GM21515 (cell line): ENCODE measurements around the gene TRIM4.
"Not testable (repeated sequence)": the region's sequence is repeated elsewhere in the genome, so short reads cannot be mapped to it uniquely, and the experiment has no call there.

ENCODE experiments used
- ATAC-seq: cut with Tn5 transposase; IDR thresholded peaks from one replicate; pipeline ENCODE4 v1.9.1; 2021; ENCODE audit not compliant: unreplicated experiment

The TRIM4 gene

GRCh38 chr7:99923200-99923599 lies 3.9 kb upstream of the TRIM4 start:
- no peak for ATAC-seq

GRCh38 chr7:99920149-99920548 lies 819 bp upstream of the TRIM4 start:
- ATAC-seq: no peak

GRCh38 chr7:99919814-99920112 lies 433 bp upstream of the TRIM4 start:
- no peak for ATAC-seq

DNA sequence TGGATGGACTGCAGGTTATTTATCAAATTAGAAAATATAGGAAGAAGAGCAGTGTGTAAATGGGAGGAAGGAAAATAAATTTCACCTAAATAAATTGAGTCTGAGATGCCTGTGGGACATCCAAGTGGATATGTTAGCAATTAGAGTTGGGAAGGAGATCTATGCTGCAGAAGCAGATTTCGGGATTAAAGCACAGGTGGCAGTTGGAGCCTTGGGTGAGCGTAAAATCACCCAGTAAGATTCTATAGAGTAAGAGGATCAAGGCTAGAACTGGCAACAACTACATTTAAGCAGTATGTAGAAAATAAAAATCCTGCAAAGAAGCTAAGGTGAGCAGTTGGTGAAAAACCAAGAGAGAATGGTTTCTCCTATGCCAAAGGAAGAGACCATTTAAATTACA lies 8.4 kb downstream of the TRIM4 start:
- no peak for ATAC-seq

DNA sequence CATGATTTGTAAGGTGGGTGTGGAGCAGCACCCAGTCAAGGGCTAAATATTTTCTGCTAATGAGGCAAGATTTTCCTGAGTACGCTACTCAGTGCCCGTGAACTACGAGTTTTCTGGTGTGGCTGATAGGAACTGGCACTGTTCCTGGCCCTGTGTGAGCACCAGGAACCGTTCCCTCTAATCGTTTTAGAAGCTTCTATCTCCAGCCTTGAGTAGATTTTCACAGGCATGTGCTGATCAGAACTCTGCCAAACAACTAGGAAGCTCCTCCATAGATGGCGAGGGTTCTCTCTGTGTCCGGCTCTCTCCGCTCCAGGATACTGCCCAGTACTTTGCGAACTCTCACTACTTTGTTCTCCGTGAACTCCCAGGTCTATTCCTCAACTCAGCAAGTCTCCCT lies 17.7 kb downstream of the TRIM4 start:
- ATAC-seq: no peak

- ATAC-seq: no peak
These were observed 19.4 kb downstream of the TRIM4 start for GRCh38 chr7:99899830-99900519.

DNA sequence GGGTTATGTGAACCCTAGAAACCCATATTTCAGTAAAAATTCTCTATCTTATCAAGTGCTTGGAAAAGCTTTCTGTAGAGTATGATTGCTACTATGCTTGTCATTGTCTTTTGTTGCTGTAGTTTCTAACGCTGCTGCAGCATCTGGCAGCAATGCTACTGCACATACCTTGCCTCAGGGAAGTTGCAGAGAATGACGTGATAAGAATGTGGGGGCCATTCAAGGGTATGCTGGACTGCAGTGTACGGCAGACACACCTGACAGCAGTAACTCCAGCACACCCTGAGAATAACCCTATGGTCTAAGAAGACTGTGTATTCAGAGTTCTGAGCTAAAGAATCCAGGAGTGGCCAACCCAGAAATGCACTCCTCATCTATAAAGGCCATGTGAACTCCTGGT lies 20.5 kb downstream of the TRIM4 start:
- ATAC-seq: no peak

DNA sequence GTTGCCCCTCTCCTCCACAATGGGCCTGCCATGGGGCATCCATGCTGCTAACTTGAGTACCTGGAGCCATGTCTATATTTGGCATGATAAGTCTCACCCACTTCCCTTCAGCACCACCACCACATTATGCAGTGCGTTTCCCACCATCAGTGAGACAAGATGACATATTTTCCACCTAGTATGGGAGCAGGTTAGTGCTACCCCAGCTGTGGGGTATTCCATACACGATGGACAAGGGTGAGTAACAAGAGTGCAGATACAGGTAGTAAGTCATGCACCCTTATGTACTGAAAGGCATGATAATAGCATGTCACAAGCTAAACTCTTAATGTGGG lies 21.3 kb downstream of the TRIM4 start:
- no peak for ATAC-seq

DNA sequence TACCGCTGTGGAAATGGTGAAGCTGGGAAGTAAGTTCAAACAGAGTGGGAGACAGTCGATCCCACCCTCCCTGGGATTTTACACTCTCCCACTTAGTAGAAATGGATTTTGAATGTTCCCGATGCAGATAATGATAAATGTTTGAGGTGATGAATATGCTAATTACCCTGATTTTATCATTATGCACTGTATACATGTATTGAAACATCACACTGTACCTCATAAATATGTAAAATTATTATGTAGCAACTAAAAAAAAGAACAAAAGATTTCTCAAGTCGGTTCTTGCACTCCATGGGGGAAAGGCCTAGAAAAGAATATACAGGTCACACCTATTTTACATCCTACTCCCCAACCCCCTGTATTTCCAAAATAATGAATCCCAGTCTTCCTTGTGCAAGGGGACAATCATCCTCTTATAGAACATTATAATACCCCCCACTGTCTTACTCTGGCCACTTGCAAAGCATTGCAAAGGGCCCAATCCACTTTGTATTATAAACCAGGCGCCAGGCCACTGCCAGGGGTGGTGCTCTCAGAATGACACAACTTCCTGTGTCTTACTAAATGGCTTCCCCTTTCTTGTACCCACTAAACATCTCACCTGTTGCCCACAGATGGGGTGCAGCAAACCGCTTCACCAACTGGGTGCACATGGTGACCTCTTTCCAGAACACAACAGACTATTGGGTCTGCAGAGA lies 21.9 kb downstream of the TRIM4 start:
- ATAC-seq: no peak

- no peak for ATAC-seq
These were observed 24.6 kb downstream of the TRIM4 start for GRCh38 chr7:99894738-99895137.

DNA sequence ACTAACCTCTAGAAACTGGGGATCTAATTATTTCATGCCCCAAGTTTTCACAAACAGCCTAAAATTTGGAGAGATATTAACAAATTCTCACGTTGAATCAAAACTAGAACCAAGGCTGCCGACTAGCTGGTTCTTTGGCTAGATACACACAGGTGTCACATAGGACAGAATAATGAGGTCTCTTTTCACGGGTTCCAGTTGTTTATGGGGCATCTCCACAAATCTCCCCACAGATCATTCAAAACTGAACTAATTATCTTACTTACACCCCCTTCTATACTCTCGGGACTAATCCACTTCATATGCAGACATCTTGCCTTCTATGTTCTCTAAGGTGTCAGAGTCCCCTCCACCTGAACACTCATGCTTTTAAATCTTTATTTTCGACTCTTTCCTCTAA lies 26.1 kb downstream of the TRIM4 start:
- no peak for ATAC-seq

- ATAC-seq: not testable (repeated sequence)
These were observed 29.0 kb downstream of the TRIM4 start for GRCh38 chr7:99890348-99890747.

DNA sequence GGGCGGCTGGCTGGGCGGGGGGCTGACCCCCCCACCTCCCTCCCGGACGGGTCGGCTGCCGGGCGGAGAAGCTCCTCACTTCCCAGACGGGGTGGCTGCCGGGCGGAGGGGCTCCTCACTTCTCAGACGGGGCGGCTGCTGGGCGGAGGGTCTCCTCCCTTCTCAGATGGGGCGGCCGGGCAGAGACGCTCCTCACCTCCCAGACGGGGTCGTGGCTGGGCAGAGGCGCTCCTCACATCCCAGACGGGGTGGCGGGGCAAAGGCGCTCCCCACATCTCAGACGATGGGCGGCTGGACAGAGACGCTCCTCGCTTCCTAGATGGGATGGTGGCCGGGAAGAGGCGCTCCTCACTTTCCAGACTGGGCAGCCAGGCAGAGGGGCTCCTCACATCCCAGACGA lies 31.0 kb downstream of the TRIM4 start:
- ATAC-seq: not testable (repeated sequence)

- ATAC-seq: no peak
These were observed 38.0 kb downstream of the TRIM4 start for GRCh38 chr7:99881370-99881769.

- ATAC-seq: no peak
These were observed 42.4 kb downstream of the TRIM4 start, which contains the start of gene OR2AE1 for GRCh38 chr7:99876933-99877332. OR2AE1 (minus strand) TSS chr7:99877033; CDS start chr7:99877033, 0 bp downstream.

DNA sequence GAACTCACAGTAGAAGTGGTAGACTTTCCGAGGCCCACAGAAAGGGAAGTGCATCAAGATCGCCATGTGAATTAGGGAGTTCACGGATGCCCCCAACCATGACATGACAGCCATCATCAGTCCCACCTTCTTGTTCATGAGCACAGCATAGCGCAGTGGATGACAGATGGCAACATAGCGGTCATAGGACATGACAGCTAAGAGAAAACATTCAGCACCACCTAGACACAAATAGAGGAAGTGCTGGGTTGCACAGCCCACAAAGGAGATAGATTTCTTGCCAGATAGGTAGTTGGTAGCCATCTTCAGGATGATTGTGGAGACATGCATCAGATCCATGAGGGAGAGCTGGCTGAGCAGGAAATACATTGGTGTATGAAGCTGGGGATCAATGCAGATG lies 42.8 kb downstream of the TRIM4 start:
- ATAC-seq: no peak

DNA sequence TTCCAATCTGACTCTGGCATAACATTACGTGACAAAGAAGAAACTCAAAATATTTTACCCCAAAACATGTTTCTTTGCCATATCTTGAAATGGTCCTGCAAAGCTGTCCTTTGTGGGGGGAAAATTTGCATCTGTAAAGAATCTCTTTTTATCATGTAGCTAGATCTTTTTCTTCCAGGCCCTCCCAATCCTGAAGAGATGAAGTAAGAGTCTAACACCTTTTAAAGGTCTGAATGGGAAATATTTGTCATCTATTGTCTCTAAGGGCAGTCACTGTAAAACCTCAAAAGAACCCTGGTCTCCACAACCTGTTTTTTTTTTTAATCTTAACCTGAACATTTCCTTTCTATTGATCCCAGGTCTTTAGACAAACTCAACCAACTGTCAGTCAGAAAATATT lies 51.1 kb downstream of the TRIM4 start:
- ATAC-seq: no peak

DNA sequence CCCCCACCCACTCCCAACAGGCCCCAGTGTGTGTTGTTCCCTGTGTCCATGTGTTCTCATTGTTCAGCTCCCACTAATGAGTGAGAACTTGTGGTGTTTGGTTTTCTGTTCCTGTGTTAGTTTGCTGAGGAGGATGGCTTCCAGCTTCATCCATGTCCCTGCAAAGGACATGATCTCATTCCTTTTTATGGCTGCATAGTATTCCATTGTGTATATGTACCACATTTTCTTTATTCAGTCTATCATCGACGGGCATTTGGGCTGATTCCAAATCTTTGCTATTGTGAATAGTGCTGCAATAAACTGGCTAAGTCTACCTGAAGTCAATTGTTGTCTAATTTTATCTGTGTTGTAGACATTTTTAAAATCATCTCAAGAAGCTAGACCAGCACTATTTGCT lies 51.9 kb downstream of the TRIM4 start:
- not testable (repeated sequence) for ATAC-seq

GRCh38 chr7:99863847-99864440 lies 55.4 kb downstream of the TRIM4 start:
- no peak for ATAC-seq

DNA sequence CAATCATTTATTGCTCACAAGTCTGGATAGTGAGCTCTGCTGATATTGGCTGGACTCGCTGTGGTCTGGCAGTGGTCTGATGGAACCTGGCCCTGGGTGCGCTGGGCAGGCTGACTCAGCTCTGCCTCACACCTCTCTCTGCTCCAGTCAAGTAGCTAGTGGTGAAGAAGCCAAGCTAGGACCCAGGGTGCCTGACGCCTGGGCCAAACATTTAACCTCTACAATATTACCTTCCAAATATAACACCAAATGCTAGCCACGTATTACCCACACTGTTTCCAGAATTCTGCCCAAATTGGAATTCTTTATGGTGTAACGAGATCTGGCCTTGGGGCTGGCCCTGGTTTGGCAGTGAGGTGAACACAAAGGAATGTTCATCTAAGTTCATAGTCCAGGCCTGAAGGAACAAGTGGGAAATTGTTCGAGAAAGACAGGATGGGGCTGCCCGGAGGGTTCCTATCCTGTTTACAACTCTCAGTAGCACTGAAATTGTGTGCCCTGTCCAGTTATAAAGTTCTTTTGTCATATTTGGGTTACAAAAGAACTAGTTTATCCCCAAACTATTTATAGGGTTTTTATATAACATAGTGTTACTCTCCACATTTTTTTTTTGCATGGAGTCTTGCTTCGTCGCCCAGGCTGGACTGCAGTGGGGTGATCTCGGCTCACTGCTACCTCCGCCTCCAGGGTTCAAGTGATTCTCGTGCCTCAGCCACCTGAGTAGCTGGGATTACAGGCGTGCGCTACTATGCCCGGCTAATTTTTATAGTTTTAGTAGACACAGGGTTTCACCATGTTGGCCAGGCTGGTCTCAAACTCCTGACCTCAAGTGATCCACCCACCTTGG lies 58.8 kb downstream of the TRIM4 start:
- ATAC-seq: no peak

GRCh38 chr7:99855236-99855635 lies 64.1 kb downstream of the TRIM4 start:
- ATAC-seq: no peak
